Muscle layer of colon (tissue), 2 donors: ENCODE data around the gene SLC35B4.

Source experiments
- H3K27ac ChIP-seq: one replicate; pipeline ENCODE4 v1.7.0; 2013; ENCODE audit warnings: low read depth, mild to moderate bottlenecking, low read length, moderate library complexity
- H3K27me3 ChIP-seq, 2 donors: one replicate each; pipeline ENCODE4 v1.7.0; 2013; ENCODE audit warnings: low read length in 2 of 2, mild to moderate bottlenecking in 2 of 2; ENCODE audit not compliant: insufficient read depth in 2 of 2, control insufficient read depth in 1 of 2
- H3K36me3 ChIP-seq: one replicate; pipeline ENCODE4 v1.7.0; 2013; ENCODE audit warnings: mild to moderate bottlenecking, low read length; ENCODE audit not compliant: insufficient read depth
- H3K4me1 ChIP-seq: one replicate; pipeline ENCODE4 v1.7.0; 2013; ENCODE audit warnings: mild to moderate bottlenecking, low read length; ENCODE audit not compliant: insufficient read depth
- H3K4me3 ChIP-seq, 2 donors: one replicate each; pipeline ENCODE4 v1.7.0; 2013; ENCODE audit warnings: low read length in 2 of 2, low read depth in 1 of 2, mild to moderate bottlenecking in 1 of 2, moderate library complexity in 1 of 2
- H3K9ac ChIP-seq: one replicate; pipeline ENCODE4 v1.7.0; 2013; ENCODE audit warnings: low read length
- H3K9me3 ChIP-seq: one replicate; pipeline ENCODE4 v1.7.0; 2013; ENCODE audit warnings: mild to moderate bottlenecking, low read length
- donor health status: abdominal sarcoma.
- donor health status: Adenocarcinoma of cecum.

The SLC35B4 gene, protein sequence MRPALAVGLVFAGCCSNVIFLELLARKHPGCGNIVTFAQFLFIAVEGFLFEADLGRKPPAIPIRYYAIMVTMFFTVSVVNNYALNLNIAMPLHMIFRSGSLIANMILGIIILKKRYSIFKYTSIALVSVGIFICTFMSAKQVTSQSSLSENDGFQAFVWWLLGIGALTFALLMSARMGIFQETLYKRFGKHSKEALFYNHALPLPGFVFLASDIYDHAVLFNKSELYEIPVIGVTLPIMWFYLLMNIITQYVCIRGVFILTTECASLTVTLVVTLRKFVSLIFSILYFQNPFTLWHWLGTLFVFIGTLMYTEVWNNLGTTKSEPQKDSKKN

DNA sequence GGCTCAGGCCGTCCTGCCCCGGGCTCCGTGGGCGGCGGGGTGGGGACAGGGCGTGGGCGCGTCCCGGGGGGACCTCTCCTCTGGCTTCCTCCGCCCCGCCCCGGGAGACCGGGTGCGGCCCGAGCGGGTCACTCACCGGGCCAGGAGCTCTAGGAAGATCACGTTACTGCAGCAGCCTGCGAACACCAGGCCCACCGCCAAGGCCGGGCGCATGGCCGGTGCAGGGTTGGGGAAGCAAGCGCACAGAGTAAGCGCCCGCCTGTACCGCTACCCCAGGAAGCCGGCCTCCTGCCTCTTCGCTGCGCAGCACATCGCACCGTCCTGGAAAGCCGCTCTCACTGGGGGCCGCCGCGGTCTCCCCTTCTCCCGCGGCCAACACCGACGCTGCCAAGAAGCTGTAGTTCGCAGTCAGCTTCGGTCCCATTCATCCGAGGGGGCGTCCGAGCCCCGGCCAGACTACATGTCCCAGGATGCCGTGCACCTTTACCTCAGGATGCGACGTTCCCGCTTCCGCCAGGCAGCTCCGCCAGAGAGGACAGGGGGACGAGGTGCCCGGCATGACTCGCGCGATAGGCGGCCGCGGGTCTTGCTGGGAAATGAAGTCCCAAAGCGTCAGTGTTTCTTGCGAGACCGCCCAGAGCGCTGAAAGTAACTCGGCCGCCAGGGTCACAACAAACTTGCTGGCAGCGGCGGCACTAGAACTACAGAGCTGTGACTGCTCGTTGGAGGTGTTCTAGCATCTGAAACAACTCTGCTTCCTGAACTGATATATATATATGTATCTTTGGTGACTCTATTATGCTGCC, at the start of gene SLC35B4:
Gene SLC35B4, minus strand, starts transcription at position 392 of the 806 bp plus-strand sequence. Its CDS starts 179 bp downstream, at position 213.
- H3K4me1 ChIP-seq: peaks cover 15% of the 10 kb centered on the region
- H3K9me3 ChIP-seq: no peaks in the 10 kb centered on the region
- H3K27ac ChIP-seq: peak within 1 kb of the TSS; percentile 81
- H3K4me3 ChIP-seq: peak within 1 kb of the TSS; percentile 82 to 86
- H3K27me3 ChIP-seq: no peaks in the 10 kb centered on the region
- H3K9ac ChIP-seq: peak within 1 kb of the TSS; percentile 69
- no peaks in the 10 kb centered on the region for H3K36me3 ChIP-seq

DNA sequence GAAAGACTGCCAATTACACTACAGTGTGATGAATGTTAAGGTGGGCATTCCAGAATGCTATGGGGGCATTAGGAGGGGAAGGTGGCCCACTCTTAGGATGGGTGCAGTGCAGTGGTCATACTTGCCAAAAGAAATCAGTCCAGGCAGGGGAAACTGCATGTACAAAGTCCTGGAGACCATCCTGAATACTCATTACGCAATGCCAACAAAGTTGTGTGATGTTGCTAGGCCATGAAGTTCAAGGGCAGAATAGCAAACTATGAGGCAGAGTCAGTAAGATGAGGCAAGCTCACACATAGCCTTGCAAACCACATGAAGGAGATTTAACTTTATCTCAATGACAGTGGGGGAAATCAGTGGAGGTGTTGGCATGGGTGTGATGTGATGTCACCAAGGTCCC, 49.8 kb upstream of the SLC35B4 start:
- Histone ChIP-seq H3K27me3 (peaks cover 0 to 4% of the 10 kb centered on the region in 2 donors), H3K27ac (no peak overlapping the region), H3K4me1 (no peaks in the 10 kb centered on the region)

GRCh38 chr7:134365341-134366054, 48.8 kb upstream of the SLC35B4 start:
- H3K27me3 ChIP-seq: peaks cover 0 to 4% of the 10 kb centered on the region in 2 donors

More for the DNA sequence above, 49.8 kb upstream of the SLC35B4 start:
- H3K9me3 ChIP-seq: no peaks in the 10 kb centered on the region
- H3K36me3 ChIP-seq: no peaks in the 10 kb centered on the region
- H3K4me3 ChIP-seq: no peak overlapping the region
- no peak overlapping the region for H3K9ac ChIP-seq

GRCh38 chr7:134364619-134365037, 47.9 kb upstream of the SLC35B4 start:
- no peaks in the 10 kb centered on the region for H3K9me3 ChIP-seq
- no peak overlapping the region for H3K4me3 ChIP-seq
- peaks cover 0 to 4% of the 10 kb centered on the region in 2 donors for H3K27me3 ChIP-seq
- no peaks in the 10 kb centered on the region for H3K36me3 ChIP-seq
- H3K9ac ChIP-seq: no peak overlapping the region
- H3K4me1 ChIP-seq: no peaks in the 10 kb centered on the region
- H3K27ac ChIP-seq: no peak overlapping the region

More at GRCh38 chr7:134365341-134366054, 48.8 kb upstream of the SLC35B4 start:
- no peaks in the 10 kb centered on the region for H3K9me3 ChIP-seq
- no peaks in the 10 kb centered on the region for H3K4me1 ChIP-seq
- no peak overlapping the region for H3K27ac ChIP-seq
- no peak overlapping the region for H3K9ac ChIP-seq
- H3K36me3 ChIP-seq: no peaks in the 10 kb centered on the region
- no peak overlapping the region for H3K4me3 ChIP-seq

DNA sequence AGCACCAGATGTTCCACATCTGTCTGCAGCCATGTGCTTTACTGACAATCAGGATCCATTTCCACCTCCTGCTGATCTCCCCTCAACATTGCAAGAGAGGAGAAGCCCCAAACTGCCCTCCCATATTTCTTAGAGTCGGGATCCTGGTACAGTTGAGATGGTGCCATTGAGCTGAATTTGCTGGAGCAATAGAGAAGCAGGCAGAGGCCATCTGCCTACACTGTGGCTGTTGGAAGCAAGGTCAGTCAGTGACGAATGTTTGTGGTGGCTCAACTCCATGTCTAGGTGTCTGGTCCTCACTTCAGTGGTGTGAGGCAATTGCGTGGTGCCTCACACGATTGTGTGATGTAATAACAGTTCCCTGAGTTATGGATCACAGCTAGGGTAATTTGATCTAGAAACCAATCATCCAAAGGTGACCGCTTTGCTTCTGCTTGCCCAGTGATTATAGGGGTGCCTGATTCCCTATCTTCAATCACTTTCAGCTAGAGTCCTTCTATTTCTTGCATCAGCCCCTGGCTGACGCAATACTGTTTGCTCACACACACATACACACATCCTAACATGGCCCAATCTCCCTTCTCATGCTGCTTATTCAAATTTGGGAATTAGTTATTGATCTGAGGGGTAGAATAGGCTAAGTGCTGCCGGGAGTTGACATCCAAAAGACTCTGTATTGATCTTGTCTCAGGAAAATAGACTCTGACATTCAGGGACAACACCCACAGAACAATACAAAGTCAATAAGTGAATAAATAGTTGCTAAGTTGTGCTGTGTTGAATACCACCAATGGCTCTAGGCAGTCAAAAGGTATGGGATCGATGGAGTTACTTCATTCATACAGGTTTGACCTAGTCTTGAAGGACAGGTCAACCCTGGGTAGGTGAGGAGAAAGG, 46.1 kb upstream of the SLC35B4 start:
- no peak overlapping the region for H3K27ac ChIP-seq
- peaks cover 0 to 4% of the 10 kb centered on the region in 2 donors for H3K27me3 ChIP-seq
- no peaks in the 10 kb centered on the region for H3K36me3 ChIP-seq
- H3K4me1 ChIP-seq: no peaks in the 10 kb centered on the region
- no peak overlapping the region for H3K4me3 ChIP-seq
- no peak overlapping the region for H3K9ac ChIP-seq
- no peaks in the 10 kb centered on the region for H3K9me3 ChIP-seq

GRCh38 chr7:134359787-134360432, 43.2 kb upstream of the SLC35B4 start:
- Histone ChIP-seq H3K4me3 (no peak overlapping the region), H3K27ac (no peak overlapping the region), H3K9me3 (no peaks in the 10 kb centered on the region), H3K4me1 (no peaks in the 10 kb centered on the region), H3K36me3 (no peaks in the 10 kb centered on the region), H3K9ac (no peak overlapping the region), H3K27me3 (peaks cover 0 to 4% of the 10 kb centered on the region in 2 donors)

DNA sequence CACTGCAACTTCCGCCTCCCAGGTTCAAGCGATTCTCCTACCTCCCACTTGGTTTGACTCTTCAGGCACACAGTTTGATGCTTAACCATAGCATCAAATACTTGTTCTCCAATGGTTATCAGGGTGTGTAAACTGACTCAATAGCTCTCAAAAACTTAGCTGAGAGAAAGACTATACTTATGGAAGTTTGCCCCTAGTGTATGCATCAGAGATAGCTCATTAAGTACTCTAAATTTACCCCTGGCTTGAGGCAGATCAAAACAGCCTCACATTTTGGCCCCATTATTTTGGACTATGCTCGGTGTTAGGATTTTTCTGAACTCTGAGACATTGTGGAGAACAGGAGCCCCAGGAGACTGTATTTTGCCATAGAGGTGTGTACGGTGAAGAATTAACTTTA, 40.8 kb upstream of the SLC35B4 start:
- peaks cover 0 to 3% of the 10 kb centered on the region in 2 donors for H3K27me3 ChIP-seq
- no peaks in the 10 kb centered on the region for H3K4me1 ChIP-seq
- no peaks in the 10 kb centered on the region for H3K36me3 ChIP-seq
- H3K27ac ChIP-seq: no peak overlapping the region
- H3K9ac ChIP-seq: no peak overlapping the region
- H3K9me3 ChIP-seq: no peaks in the 10 kb centered on the region
- H3K4me3 ChIP-seq: no peak overlapping the region

GRCh38 chr7:134356421-134356936, 39.7 kb upstream of the SLC35B4 start:
- Histone ChIP-seq H3K4me1 (no peaks in the 10 kb centered on the region), H3K36me3 (no peaks in the 10 kb centered on the region), H3K27me3 (no peaks in the 10 kb centered on the region), H3K9me3 (no peaks in the 10 kb centered on the region), H3K4me3 (no peak overlapping the region), H3K27ac (no peak overlapping the region), H3K9ac (no peak overlapping the region)

GRCh38 chr7:134355927-134356326, 39.2 kb upstream of the SLC35B4 start:
- Histone ChIP-seq H3K27ac (no peak overlapping the region), H3K4me3 (no peak overlapping the region), H3K36me3 (no peaks in the 10 kb centered on the region), H3K4me1 (no peaks in the 10 kb centered on the region), H3K9me3 (no peaks in the 10 kb centered on the region), H3K27me3 (no peaks in the 10 kb centered on the region), H3K9ac (no peak overlapping the region)

DNA sequence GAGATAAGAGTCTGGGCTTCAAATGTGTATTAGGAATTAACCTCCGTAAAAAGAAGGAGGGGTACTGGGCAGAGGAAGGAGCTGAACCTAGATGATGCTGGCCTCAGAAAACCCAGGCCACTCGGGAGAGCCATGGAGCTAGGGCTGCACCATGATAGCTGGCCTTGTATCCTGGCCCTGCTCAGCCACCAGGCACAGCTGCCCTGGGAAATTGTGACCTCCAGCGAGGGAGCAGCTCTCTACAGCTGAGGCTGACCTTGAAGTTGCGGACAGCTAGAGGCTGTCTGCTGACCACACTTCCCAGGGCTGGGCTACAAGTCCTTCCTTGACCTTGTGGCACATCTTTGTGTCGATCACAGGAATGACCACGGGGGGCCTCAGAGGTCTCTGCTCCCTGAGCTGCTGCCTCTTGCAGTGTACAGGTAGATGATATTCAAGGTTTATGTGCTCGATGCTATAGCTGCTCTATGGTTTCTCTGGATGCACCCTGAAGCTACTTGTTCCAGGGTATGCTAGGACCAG, 38.3 kb upstream of the SLC35B4 start:
- H3K4me1 ChIP-seq: no peaks in the 10 kb centered on the region
- no peaks in the 10 kb centered on the region for H3K9me3 ChIP-seq
- no peaks in the 10 kb centered on the region for H3K27me3 ChIP-seq
- no peaks in the 10 kb centered on the region for H3K36me3 ChIP-seq
- H3K4me3 ChIP-seq: no peak overlapping the region
- no peak overlapping the region for H3K9ac ChIP-seq
- H3K27ac ChIP-seq: no peak overlapping the region
